Measurements from ENCODE around the gene BTBD16. TPM values are rescaled to one million over a fixed set of nuclear protein-coding genes. Genes with fewer than 3 reads are reported as not detected.

The BTBD16 gene
- total RNA-seq, 1 donor from 2014 or later, result not detected

GRCh38 chr10:122279725-122280141 lies 8.6 kb downstream of the BTBD16 start:
- Histone ChIP-seq H3K4me3 (no peak overlapping the region), H3K36me3 (no peaks in the 10 kb centered on the region), H3K4me1 (peaks cover 0 to 4% of the 10 kb centered on the region in 2 donors), H3K27ac (no peak overlapping the region), H3K9me3 (no peaks in the 10 kb centered on the region), H3K27me3 (no peaks in the 10 kb centered on the region)
- peak in 1 of 2 donors; percentile 63 for DNase-seq (ENCODE audit: low spot score in 2 of 2)
- intact Hi-C loops (cut with DNase I), result no loop called here
- TF ChIP-seq CTCF (IDR thresholded peaks at IDR 0.05), result peak; percentile 39 to 63 (median 50)

DNA sequence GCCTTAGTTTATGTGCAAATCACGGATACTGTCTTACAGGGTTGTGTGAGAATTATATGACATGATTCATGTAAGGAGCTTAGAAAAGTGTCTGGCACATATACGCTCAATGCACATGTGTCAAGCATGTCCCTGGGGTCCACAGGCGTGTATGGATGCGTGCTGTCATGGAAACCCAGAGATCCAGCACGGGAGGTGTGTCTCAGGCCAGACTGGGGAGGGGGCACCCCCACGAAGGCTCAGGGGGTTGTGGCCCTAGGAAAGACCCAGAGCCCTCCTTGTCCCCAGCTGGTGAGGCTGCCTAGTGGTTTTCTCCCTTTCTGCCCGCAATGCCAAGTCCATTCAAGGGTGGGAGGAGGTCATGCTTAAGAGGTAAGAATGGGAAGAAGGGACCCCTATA lies 9.1 kb downstream of the BTBD16 start:
- H3K9me3 ChIP-seq, result no peaks in the 10 kb centered on the region
- H3K36me3 ChIP-seq, result no peaks in the 10 kb centered on the region
- no peak overlapping the region for H3K4me3 ChIP-seq
- H3K4me1 ChIP-seq, result peaks cover 0 to 4% of the 10 kb centered on the region in 2 donors
- no peaks in the 10 kb centered on the region for H3K27me3 ChIP-seq
- DNase-seq (ENCODE audit: low spot score in 2 of 2), result peak in 1 of 2 donors; percentile 38
- intact Hi-C loops (cut with DNase I), result no loop called here
- no peak overlapping the region for H3K27ac ChIP-seq
- TF ChIP-seq CTCF (IDR thresholded peaks at IDR 0.05), result no peak

DNA sequence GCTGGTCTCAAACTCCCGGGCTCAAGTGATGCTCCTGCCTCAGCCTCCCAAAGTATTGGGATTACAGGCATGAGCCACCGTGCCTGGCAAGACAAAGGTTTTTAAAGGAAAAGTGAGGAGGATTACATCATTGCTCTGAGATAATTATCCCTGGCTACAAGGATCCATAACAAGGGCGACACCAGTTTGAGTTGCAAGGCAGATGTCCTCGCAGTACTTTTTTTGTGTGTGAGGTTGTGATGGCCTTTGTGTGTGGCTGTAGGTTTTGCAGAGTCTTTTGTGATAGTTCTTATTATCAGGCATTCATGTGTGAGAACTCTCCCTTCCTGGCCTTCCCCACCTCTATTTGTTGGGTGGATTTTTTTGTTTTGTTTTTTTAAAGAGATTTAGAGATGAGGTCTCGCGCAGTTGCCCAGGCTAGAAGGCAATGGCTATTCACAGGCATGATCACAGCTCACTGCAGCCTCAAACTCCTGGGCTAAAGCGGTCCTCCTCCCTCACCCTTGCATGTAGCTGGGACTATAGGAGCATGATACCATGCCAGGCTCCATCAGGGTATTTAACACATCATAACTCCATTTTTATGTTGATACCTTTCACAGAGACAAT lies 10.0 kb downstream of the BTBD16 start:
- peak in 1 of 2 donors; percentile 27 for DNase-seq (ENCODE audit: low spot score in 2 of 2)
- Histone ChIP-seq H3K27ac (peak overlapping the region in 1 of 2 donors; percentile 73), H3K9me3 (no peaks in the 10 kb centered on the region), H3K4me1 (peaks cover 0 to 4% of the 10 kb centered on the region in 2 donors), H3K36me3 (no peaks in the 10 kb centered on the region), H3K27me3 (no peaks in the 10 kb centered on the region), H3K4me3 (no peak overlapping the region)
- intact Hi-C loops (cut with DNase I), result no loop called here
- TF ChIP-seq CTCF (IDR thresholded peaks at IDR 0.05), result no peak

- H3K27me3 ChIP-seq, result no peaks in the 10 kb centered on the region
- peak overlapping the region; percentile 62 to 73 for H3K27ac ChIP-seq
- DNase-seq (ENCODE audit: low spot score in 2 of 2), result no peak
- TF ChIP-seq CTCF (IDR thresholded peaks at IDR 0.05), result no peak
- intact Hi-C loops (cut with DNase I), result no loop called here
- peaks cover 0 to 4% of the 10 kb centered on the region in 2 donors for H3K4me1 ChIP-seq
- H3K36me3 ChIP-seq, result no peaks in the 10 kb centered on the region
- no peak overlapping the region for H3K4me3 ChIP-seq
- no peaks in the 10 kb centered on the region for H3K9me3 ChIP-seq
These were observed 10.7 kb downstream of the BTBD16 start for GRCh38 chr10:122281751-122282150.

DNA sequence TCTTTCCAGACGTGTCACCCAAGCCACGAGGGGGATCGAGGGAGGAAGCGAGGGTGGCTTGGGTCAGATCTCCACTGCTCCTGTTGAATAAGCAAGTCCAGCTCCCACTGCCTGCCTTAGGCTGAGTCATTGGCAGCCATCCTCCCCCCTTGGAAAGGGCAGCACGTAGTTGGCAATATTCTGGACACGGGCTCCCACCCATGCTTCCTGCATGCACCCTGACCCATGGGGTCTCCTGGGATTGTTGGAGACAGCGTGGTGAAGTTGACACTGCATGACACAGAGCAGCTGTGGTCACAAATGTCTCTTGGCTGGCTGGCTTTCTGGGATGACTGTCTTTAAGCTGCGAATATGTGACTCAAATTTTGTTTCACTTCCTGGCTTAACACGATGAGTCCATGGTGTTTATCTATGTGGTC lies 11.2 kb downstream of the BTBD16 start:
- Histone ChIP-seq H3K9me3 (no peaks in the 10 kb centered on the region), H3K4me1 (peaks cover 1 to 8% of the 10 kb centered on the region in 2 donors), H3K27ac (peak overlapping the region; percentile 62 to 73), H3K36me3 (no peaks in the 10 kb centered on the region), H3K27me3 (no peaks in the 10 kb centered on the region), H3K4me3 (no peak overlapping the region)
- DNase-seq (ENCODE audit: low spot score in 2 of 2), result peak; percentile 48 to 75
- intact Hi-C loops (cut with DNase I), result no loop called here
- no peak for TF ChIP-seq CTCF (IDR thresholded peaks at IDR 0.05)
